Upper lobe of left lung (tissue), 4 donors: ENCODE results near the gene UTF1.

Source experiments
- POLR2A ChIP-seq, 4 donors: fragments of 450-650 bp; IDR thresholded peaks; one replicate each; pipeline ENCODE4 v1.5.1; 2016 to 2017; ENCODE audit warnings: antibody characterized with exemption in 4 of 4, mild to moderate bottlenecking in 2 of 4
- TF ChIP-seq, protein P1 (sequence below), 6 experiments: fragments of 450-650 bp in 4 of 6; fragments of 200-600 bp in 2 of 6; sonication (generic) in 2 of 6; IDR thresholded peaks; one replicate each; pipeline ENCODE4 v1.5.1; 2016 to 2019; ENCODE audit warnings: antibody characterized with exemption in 6 of 6

DNA sequence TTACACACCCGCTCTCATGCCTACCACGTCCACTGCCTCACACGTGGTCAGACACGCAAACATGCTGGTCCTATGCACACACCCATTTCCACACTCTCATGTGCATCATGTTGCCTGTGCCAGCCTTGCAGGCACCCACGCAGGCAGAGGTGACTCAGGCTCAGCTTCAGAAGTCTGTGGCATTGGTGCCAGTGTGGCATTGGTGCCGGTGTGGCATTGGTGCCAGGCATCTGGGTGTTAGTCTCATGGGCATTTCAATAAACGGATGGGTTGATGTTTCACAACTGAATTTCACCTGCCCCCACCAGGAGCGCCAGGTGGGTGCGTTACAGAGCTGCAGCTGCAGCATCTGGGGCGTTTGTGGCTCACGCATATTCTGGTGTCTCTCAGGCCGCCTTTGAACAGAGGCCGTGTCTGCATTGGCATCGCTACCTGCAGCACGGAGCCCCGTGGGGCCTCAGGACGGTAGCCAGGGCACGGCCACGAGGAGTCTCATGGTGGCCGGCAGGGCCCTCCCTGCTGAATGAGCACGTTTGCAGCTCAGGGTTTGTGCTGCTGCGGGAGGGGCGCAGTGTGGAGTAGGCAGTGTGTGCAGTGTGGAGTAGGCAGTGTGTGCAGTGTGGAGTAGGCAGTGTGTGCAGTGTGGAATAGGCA lies 45.3 kb upstream of the UTF1 start:
- no peak for TF ChIP-seq POLR2A (IDR thresholded peaks at IDR 0.05)
- TF ChIP-seq, protein P1, sequence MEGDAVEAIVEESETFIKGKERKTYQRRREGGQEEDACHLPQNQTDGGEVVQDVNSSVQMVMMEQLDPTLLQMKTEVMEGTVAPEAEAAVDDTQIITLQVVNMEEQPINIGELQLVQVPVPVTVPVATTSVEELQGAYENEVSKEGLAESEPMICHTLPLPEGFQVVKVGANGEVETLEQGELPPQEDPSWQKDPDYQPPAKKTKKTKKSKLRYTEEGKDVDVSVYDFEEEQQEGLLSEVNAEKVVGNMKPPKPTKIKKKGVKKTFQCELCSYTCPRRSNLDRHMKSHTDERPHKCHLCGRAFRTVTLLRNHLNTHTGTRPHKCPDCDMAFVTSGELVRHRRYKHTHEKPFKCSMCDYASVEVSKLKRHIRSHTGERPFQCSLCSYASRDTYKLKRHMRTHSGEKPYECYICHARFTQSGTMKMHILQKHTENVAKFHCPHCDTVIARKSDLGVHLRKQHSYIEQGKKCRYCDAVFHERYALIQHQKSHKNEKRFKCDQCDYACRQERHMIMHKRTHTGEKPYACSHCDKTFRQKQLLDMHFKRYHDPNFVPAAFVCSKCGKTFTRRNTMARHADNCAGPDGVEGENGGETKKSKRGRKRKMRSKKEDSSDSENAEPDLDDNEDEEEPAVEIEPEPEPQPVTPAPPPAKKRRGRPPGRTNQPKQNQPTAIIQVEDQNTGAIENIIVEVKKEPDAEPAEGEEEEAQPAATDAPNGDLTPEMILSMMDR (IDR thresholded peaks at IDR 0.05), result no peak
